ENCODE data around the gene ANKRD18B.
"Not testable (repeated sequence)": the region's sequence is repeated elsewhere in the genome, so short reads cannot be mapped to it uniquely, and the experiment has no call there.

The ANKRD18B gene

GRCh38 chr9:33549418-33549817 lies 25.4 kb downstream of the ANKRD18B start:
- H3K4me1 ChIP-seq (ENCODE audit: control insufficient read depth, insufficient read depth, low read length); H3K9ac ChIP-seq (ENCODE audit: low read length); H3K4me3 ChIP-seq (ENCODE audit: low read length); H3K27ac ChIP-seq (ENCODE audit: low read depth, low read length); H3K36me3 ChIP-seq (ENCODE audit: control insufficient read depth, insufficient read depth, low read length); H3K27me3 ChIP-seq (ENCODE audit: control insufficient read depth, insufficient read depth, low read length): not testable (repeated sequence)

DNA sequence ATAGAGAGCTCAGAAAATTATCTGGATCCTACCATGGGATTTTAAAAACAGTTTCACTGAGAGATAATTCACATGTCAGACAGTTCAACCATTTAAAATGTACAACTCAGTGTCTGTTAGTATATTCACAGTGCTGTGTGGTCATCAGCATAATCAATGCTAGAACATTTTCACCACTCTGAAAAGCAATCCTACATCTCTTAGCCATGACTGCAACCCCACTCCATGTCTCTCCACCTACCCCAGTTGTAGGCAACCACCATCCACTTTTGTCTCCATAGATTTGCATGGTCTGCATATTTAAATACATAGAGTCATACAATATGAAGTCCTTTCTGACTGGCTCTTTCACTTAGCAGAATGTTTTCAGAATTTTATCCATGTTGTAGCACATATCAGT lies 27.1 kb downstream of the ANKRD18B start:
- not testable (repeated sequence) for H3K27me3 ChIP-seq (ENCODE audit: control insufficient read depth, insufficient read depth, low read length); H3K9ac ChIP-seq (ENCODE audit: low read length); H3K27ac ChIP-seq (ENCODE audit: low read depth, low read length); H3K4me1 ChIP-seq (ENCODE audit: control insufficient read depth, insufficient read depth, low read length); H3K4me3 ChIP-seq (ENCODE audit: low read length); H3K36me3 ChIP-seq (ENCODE audit: control insufficient read depth, insufficient read depth, low read length)

DNA sequence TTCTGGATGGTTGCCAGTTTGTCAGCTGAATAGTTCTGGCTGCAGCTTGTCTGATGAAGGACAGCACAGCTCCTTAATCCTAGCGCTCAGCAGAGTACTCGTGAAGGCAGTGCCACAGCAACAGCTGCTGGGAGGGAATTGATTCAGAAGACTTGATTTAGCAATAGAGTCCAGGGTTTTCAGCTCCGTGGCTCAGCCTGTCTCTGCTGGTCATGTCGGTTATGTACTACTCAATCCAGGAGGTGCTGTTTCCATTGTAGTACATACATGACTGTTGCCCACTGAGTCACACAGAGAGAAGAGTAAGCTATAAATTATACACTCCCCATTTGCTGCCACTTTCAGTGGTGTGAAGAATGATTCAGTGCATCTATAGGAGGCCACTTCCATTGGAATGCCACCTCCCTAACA lies 28.3 kb downstream of the ANKRD18B start:
- H3K4me1 ChIP-seq (ENCODE audit: control insufficient read depth, insufficient read depth, low read length); H3K4me3 ChIP-seq (ENCODE audit: low read length); H3K27me3 ChIP-seq (ENCODE audit: control insufficient read depth, insufficient read depth, low read length); H3K27ac ChIP-seq (ENCODE audit: low read depth, low read length); H3K36me3 ChIP-seq (ENCODE audit: control insufficient read depth, insufficient read depth, low read length); H3K9ac ChIP-seq (ENCODE audit: low read length): not testable (repeated sequence)

DNA sequence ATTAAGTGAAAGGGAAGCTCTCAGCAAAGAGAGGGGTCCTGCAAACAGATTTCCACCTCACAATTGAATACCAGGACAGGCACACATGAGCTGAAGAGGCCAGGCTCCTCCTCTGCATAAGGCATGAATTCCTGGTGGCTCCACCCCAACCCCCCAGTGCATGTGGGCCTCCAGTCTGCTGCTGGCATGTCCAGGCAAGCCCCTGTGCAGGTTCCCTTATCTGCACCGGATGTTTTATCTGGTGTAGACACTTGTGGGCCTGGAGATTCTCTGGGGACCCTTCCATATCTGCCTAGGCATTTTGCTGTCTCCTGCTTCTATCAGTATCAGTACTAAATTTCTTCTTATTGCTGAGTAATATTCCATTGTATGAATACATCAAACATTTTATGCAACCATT lies 36.2 kb downstream of the ANKRD18B start:
- not testable (repeated sequence) for H3K27me3 ChIP-seq (ENCODE audit: control insufficient read depth, insufficient read depth, low read length); H3K9ac ChIP-seq (ENCODE audit: low read length); H3K4me3 ChIP-seq (ENCODE audit: low read length); H3K36me3 ChIP-seq (ENCODE audit: control insufficient read depth, insufficient read depth, low read length); H3K27ac ChIP-seq (ENCODE audit: low read depth, low read length); H3K4me1 ChIP-seq (ENCODE audit: control insufficient read depth, insufficient read depth, low read length)

DNA sequence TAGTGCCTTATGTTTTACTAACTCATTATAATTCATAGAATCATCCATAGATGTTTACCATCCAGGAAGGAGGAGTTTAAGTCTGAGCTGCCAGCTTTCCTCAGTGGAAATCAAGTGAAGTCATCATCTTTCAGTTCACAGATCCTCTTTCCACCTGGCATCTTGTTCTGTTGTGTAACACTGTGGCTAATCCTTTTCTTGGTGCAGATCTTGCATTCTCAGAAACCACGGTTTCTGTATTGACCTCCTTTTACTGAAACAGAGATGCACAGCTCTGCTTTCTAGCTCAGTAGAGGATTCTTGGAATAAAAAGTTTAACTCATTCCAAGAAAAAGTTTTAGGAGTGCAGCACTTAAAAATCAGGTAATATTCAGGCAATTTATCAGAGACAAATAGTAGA lies 38.1 kb downstream of the ANKRD18B start:
- H3K4me3 ChIP-seq (ENCODE audit: low read length); H3K27ac ChIP-seq (ENCODE audit: low read depth, low read length); H3K36me3 ChIP-seq (ENCODE audit: control insufficient read depth, insufficient read depth, low read length); H3K9ac ChIP-seq (ENCODE audit: low read length); H3K4me1 ChIP-seq (ENCODE audit: control insufficient read depth, insufficient read depth, low read length); H3K27me3 ChIP-seq (ENCODE audit: control insufficient read depth, insufficient read depth, low read length): not testable (repeated sequence)

DNA sequence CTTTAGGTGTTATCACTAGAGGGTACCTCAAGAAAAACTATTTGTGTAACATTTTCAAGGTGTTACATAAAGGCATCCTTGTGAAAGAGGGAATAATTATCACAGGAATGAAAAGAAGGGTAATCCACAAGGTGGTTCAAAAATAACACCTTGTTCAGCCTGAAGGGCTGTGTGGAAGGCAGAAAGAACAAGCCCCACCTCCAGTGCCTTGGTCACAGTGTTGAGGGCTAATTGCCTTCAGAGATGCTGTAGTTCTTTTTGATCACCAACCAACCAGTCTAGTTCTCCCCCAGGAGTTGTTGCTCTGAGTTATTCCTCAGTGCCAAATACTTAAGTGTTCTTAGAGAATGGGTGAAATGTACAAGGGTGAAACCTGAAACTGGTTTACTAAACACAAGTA lies 43.7 kb downstream of the ANKRD18B start:
- H3K4me1 ChIP-seq (ENCODE audit: control insufficient read depth, insufficient read depth, low read length); H3K27me3 ChIP-seq (ENCODE audit: control insufficient read depth, insufficient read depth, low read length); H3K4me3 ChIP-seq (ENCODE audit: low read length); H3K9ac ChIP-seq (ENCODE audit: low read length); H3K36me3 ChIP-seq (ENCODE audit: control insufficient read depth, insufficient read depth, low read length); H3K27ac ChIP-seq (ENCODE audit: low read depth, low read length): not testable (repeated sequence)

GRCh38 chr9:33577786-33578185 lies 53.7 kb downstream of the ANKRD18B start:
- not testable (repeated sequence) for H3K4me3 ChIP-seq (ENCODE audit: low read length); H3K27me3 ChIP-seq (ENCODE audit: control insufficient read depth, insufficient read depth, low read length); H3K9ac ChIP-seq (ENCODE audit: low read length); H3K4me1 ChIP-seq (ENCODE audit: control insufficient read depth, insufficient read depth, low read length); H3K36me3 ChIP-seq (ENCODE audit: control insufficient read depth, insufficient read depth, low read length); H3K27ac ChIP-seq (ENCODE audit: low read depth, low read length)

GRCh38 chr9:33579996-33580395 lies 55.9 kb downstream of the ANKRD18B start:
- H3K4me3 ChIP-seq (ENCODE audit: low read length); H3K4me1 ChIP-seq (ENCODE audit: control insufficient read depth, insufficient read depth, low read length); H3K36me3 ChIP-seq (ENCODE audit: control insufficient read depth, insufficient read depth, low read length); H3K27ac ChIP-seq (ENCODE audit: low read depth, low read length); H3K27me3 ChIP-seq (ENCODE audit: control insufficient read depth, insufficient read depth, low read length); H3K9ac ChIP-seq (ENCODE audit: low read length): not testable (repeated sequence)

DNA sequence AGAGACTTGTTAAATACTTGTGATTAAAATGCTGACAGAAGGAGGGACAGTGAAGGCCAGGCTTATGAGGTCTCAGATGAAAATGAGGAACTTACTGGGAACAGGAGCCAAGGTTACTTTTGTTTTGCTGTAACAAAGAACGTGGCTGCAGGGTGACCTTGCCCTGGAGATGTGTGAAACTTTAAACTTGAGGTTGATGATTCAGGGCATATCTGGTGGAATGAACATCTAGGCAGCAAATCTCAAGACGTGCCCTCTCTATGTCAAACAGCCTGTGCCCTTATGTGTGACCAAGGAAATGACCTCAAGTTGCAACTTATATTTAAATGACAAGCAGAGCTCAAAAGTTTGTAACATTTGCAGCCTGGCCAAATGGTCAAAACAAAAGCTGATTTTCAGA lies 58.6 kb downstream of the ANKRD18B start:
- not testable (repeated sequence) for H3K4me1 ChIP-seq (ENCODE audit: control insufficient read depth, insufficient read depth, low read length); H3K36me3 ChIP-seq (ENCODE audit: control insufficient read depth, insufficient read depth, low read length); H3K27me3 ChIP-seq (ENCODE audit: control insufficient read depth, insufficient read depth, low read length); H3K9ac ChIP-seq (ENCODE audit: low read length); H3K4me3 ChIP-seq (ENCODE audit: low read length); H3K27ac ChIP-seq (ENCODE audit: low read depth, low read length)

GRCh38 chr9:33586128-33586527 lies 62.1 kb downstream of the ANKRD18B start:
- H3K4me3 ChIP-seq (ENCODE audit: low read length); H3K4me1 ChIP-seq (ENCODE audit: control insufficient read depth, insufficient read depth, low read length); H3K27ac ChIP-seq (ENCODE audit: low read depth, low read length); H3K9ac ChIP-seq (ENCODE audit: low read length); H3K36me3 ChIP-seq (ENCODE audit: control insufficient read depth, insufficient read depth, low read length); H3K27me3 ChIP-seq (ENCODE audit: control insufficient read depth, insufficient read depth, low read length): not testable (repeated sequence)

GRCh38 chr9:33587799-33588198 lies 63.7 kb downstream of the ANKRD18B start:
- H3K27me3 ChIP-seq (ENCODE audit: control insufficient read depth, insufficient read depth, low read length); H3K4me1 ChIP-seq (ENCODE audit: control insufficient read depth, insufficient read depth, low read length); H3K27ac ChIP-seq (ENCODE audit: low read depth, low read length); H3K36me3 ChIP-seq (ENCODE audit: control insufficient read depth, insufficient read depth, low read length); H3K4me3 ChIP-seq (ENCODE audit: low read length); H3K9ac ChIP-seq (ENCODE audit: low read length): not testable (repeated sequence)

GRCh38 chr9:33588876-33589275 lies 64.8 kb downstream of the ANKRD18B start:
- H3K9ac ChIP-seq (ENCODE audit: low read length); H3K4me1 ChIP-seq (ENCODE audit: control insufficient read depth, insufficient read depth, low read length); H3K4me3 ChIP-seq (ENCODE audit: low read length); H3K27ac ChIP-seq (ENCODE audit: low read depth, low read length); H3K27me3 ChIP-seq (ENCODE audit: control insufficient read depth, insufficient read depth, low read length); H3K36me3 ChIP-seq (ENCODE audit: control insufficient read depth, insufficient read depth, low read length): not testable (repeated sequence)

DNA sequence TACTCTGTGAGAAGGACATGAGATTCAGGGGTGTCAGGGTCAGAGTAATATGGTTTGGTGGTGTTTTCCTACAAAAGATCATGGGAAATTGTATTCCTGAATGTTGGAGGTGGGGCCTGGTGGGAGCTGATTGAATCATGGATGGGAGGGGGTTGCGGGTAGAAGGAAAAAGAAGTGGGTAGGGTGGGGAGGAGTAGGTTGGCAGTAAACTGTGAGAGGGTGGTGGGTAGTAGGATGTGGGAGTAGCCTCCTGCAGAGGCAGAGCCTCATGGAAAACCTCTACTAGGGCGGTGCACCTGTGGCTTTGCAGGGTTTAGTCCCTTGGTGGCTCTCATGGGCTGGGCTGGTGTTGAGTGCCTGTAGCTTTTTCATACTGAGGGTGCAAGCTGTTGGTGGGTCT lies 66.8 kb downstream of the ANKRD18B start:
- not testable (repeated sequence) for H3K4me3 ChIP-seq (ENCODE audit: low read length); H3K36me3 ChIP-seq (ENCODE audit: control insufficient read depth, insufficient read depth, low read length); H3K9ac ChIP-seq (ENCODE audit: low read length); H3K4me1 ChIP-seq (ENCODE audit: control insufficient read depth, insufficient read depth, low read length); H3K27ac ChIP-seq (ENCODE audit: low read depth, low read length); H3K27me3 ChIP-seq (ENCODE audit: control insufficient read depth, insufficient read depth, low read length)

GRCh38 chr9:33596974-33597373 lies 72.9 kb downstream of the ANKRD18B start:
- not testable (repeated sequence) for H3K36me3 ChIP-seq (ENCODE audit: control insufficient read depth, insufficient read depth, low read length); H3K4me1 ChIP-seq (ENCODE audit: control insufficient read depth, insufficient read depth, low read length); H3K9ac ChIP-seq (ENCODE audit: low read length); H3K27me3 ChIP-seq (ENCODE audit: control insufficient read depth, insufficient read depth, low read length); H3K4me3 ChIP-seq (ENCODE audit: low read length); H3K27ac ChIP-seq (ENCODE audit: low read depth, low read length)
